ACC112 (cell line): ENCODE measurements around the gene ZBP1.

ENCODE experiments used
- H2AFZ ChIP-seq: fragments of 200-600 bp; sonication (generic); one replicate; pipeline ENCODE4 v1.6.0; 2017; ENCODE audit warnings: antibody characterized with exemption, low read length; ENCODE audit not compliant: unreplicated experiment
- H3K27ac ChIP-seq: fragments of 200-600 bp; sonication (generic); 2 replicates; pipeline ENCODE4 v1.5.1; 2014; ENCODE audit warnings: low read depth, mild to moderate bottlenecking, antibody characterized with exemption, low read length, moderate library complexity
- H3K27me3 ChIP-seq: fragments of 200-600 bp; sonication (generic); 2 replicates; pipeline ENCODE4 v1.6.1; 2014; ENCODE audit warnings: mild to moderate bottlenecking, antibody characterized with exemption, low read length, moderate library complexity, mixed read lengths; ENCODE audit not compliant: insufficient read depth
- H3K36me3 ChIP-seq: fragments of 200-600 bp; sonication (generic); 2 replicates; pipeline ENCODE4 v1.6.1; 2016; ENCODE audit warnings: mild to moderate bottlenecking, antibody characterized with exemption, low read length, moderate library complexity, mixed read lengths; ENCODE audit not compliant: insufficient read depth
- H3K4me1 ChIP-seq: fragments of 200-600 bp; sonication (generic); one replicate; pipeline ENCODE4 v1.6.1; 2016; ENCODE audit warnings: low read length, mixed read lengths; ENCODE audit not compliant: insufficient read depth, unreplicated experiment, control insufficient read depth
- H3K4me3 ChIP-seq: fragments of 200-600 bp; sonication (generic); 2 replicates; pipeline ENCODE4 v1.5.1; 2014; ENCODE audit warnings: mild to moderate bottlenecking, low read depth, low read length
- H3K79me2 ChIP-seq: fragments of 200-600 bp; sonication (generic); one replicate; pipeline ENCODE4 v1.6.0; 2016; ENCODE audit warnings: low read length; ENCODE audit not compliant: control insufficient read depth, unreplicated experiment, insufficient read depth

The ZBP1 gene

DNA sequence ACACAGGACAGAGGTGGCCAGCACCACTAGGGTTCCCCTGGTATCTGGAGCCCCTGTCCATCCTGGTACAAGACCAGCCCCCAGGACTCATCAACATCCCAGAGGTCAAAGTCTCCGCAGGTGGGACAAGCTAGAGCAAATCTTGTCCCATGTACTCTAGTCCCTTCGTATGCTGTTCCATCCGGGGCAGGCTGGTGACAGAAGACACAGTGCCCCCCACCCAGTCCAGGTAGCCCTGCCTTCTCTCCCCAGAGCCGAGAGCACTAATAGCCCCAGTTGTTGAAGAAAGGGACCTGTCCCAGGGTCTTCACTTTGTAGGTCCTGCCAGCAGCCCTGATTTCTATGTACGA, 38.2 kb downstream of the ZBP1 start:
- H3K79me2 ChIP-seq = no peaks in the 10 kb centered on the region
- no peaks in the 10 kb centered on the region for H3K36me3 ChIP-seq
- H2AFZ ChIP-seq = no peak overlapping the region
- H3K4me3 ChIP-seq = no peak overlapping the region
- no peaks in the 10 kb centered on the region for H3K4me1 ChIP-seq
- peaks cover 94% of the 10 kb centered on the region for H3K27me3 ChIP-seq
- H3K27ac ChIP-seq = no peak overlapping the region

DNA sequence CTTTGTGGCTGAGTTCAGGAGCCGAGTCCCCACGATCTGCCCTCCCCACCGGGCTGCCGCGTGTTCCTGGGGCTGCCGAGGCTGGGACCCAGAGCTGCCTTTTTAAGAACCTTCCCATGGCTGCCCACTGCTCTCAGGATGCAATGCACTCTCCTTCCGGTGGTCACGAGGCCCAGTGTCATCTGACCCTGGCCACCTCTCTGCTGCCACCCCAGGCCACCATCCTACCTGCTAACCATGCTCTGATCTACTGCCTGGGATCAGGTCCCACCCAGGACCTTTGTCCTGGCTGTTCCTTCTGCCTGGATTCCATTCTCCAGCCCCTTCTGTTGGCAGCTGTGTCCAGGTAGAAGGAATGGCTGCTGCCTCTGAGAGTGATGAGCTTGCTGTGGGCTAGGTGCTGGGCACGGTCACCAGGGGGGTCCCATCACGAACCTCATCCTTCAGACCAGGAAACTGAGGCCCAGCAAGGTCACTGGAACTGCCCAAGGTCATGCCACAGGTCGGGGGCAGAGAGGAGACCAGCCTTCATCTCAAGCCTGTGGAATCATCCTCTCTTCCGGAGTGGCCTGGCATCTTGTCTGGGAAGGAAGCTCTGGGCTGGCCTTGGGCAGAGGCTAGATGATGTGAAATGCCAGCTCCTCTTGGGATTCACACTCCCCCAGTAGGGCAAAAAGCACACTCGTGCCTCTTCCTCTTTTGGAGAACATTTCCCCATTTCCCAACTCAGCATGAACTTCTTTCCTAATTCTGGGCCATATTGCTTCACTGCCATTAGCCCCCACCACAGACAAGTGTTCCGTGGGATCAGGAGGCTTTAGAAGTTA, 38.8 kb downstream of the ZBP1 start:
- H3K79me2 ChIP-seq = no peaks in the 10 kb centered on the region
- no peak overlapping the region for H2AFZ ChIP-seq
- H3K27me3 ChIP-seq = peaks cover 94% of the 10 kb centered on the region
- no peak overlapping the region for H3K27ac ChIP-seq
- no peak overlapping the region for H3K4me3 ChIP-seq
- H3K4me1 ChIP-seq = no peaks in the 10 kb centered on the region
- H3K36me3 ChIP-seq = no peaks in the 10 kb centered on the region

DNA sequence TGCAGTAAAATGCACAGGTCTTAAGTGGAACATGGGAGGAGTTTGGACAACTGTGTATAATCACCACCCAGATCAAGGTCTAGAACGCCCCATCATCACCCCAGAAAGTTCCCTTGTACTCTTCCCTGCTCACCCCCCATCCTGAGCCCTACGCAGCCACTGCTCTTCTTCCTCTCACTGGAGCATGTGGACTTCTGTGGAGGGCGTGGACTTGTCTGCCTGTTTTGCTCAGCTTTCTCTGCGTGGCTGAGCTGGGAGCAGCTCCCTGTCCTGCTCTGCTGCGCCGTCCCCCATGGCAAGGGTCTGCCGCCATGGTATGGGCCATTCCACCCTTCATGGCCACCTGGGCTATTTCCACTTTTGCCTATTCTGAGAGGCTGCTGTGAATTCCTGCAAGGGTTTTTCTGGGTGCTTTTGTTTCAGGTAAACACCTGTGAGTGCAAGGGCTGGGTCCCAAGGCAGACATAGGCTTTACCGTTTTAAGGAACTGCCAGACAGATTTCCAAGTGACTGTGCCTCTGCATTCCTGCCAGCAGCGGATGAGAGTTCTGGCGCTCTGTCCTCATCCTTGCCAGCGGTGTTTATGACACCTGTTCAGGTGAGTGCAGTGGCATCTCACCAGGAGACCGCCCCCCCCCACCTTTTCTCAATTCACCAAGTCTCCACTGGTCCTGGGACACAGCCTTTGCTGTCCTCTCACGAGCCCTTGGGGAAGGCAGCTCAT, 39.6 kb downstream of the ZBP1 start:
- Histone ChIP-seq H3K4me1 (no peaks in the 10 kb centered on the region), H2AFZ (no peak overlapping the region), H3K36me3 (no peaks in the 10 kb centered on the region), H3K4me3 (no peak overlapping the region), H3K79me2 (no peaks in the 10 kb centered on the region), H3K27ac (no peak overlapping the region), H3K27me3 (peaks cover 94% of the 10 kb centered on the region)

- H3K4me3 ChIP-seq = no peak overlapping the region
- no peaks in the 10 kb centered on the region for H3K4me1 ChIP-seq
- H3K27me3 ChIP-seq = peaks cover 94% of the 10 kb centered on the region
- no peak overlapping the region for H2AFZ ChIP-seq
- no peaks in the 10 kb centered on the region for H3K36me3 ChIP-seq
- H3K27ac ChIP-seq = no peak overlapping the region
- no peaks in the 10 kb centered on the region for H3K79me2 ChIP-seq
Measured at GRCh38 chr20:57579898-57580447, 40.3 kb downstream of the ZBP1 start.

- no peak overlapping the region for H3K27ac ChIP-seq
- H3K79me2 ChIP-seq = no peaks in the 10 kb centered on the region
- H2AFZ ChIP-seq = no peak overlapping the region
- peaks cover 94% of the 10 kb centered on the region for H3K27me3 ChIP-seq
- no peaks in the 10 kb centered on the region for H3K36me3 ChIP-seq
- no peak overlapping the region for H3K4me3 ChIP-seq
- no peaks in the 10 kb centered on the region for H3K4me1 ChIP-seq
Measured at GRCh38 chr20:57579331-57579897, 40.8 kb downstream of the ZBP1 start.

- H3K79me2 ChIP-seq = no peaks in the 10 kb centered on the region
- no peak overlapping the region for H3K4me3 ChIP-seq
- peaks cover 94% of the 10 kb centered on the region for H3K27me3 ChIP-seq
- H3K4me1 ChIP-seq = no peaks in the 10 kb centered on the region
- no peak overlapping the region for H2AFZ ChIP-seq
- no peaks in the 10 kb centered on the region for H3K36me3 ChIP-seq
- H3K27ac ChIP-seq = no peak overlapping the region
Measured at GRCh38 chr20:57578476-57579165, 41.6 kb downstream of the ZBP1 start.

- no peaks in the 10 kb centered on the region for H3K36me3 ChIP-seq
- H3K27ac ChIP-seq = no peak overlapping the region
- peaks cover 94% of the 10 kb centered on the region for H3K27me3 ChIP-seq
- no peak overlapping the region for H3K4me3 ChIP-seq
- no peaks in the 10 kb centered on the region for H3K4me1 ChIP-seq
- no peak overlapping the region for H2AFZ ChIP-seq
- no peaks in the 10 kb centered on the region for H3K79me2 ChIP-seq
Measured at GRCh38 chr20:57577679-57578475, 42.3 kb downstream of the ZBP1 start.

GRCh38 chr20:57576617-57577550, 43.3 kb downstream of the ZBP1 start:
- peaks cover 94% of the 10 kb centered on the region for H3K27me3 ChIP-seq
- no peak overlapping the region for H3K4me3 ChIP-seq
- no peak overlapping the region for H3K27ac ChIP-seq
- H3K79me2 ChIP-seq = no peaks in the 10 kb centered on the region
- H2AFZ ChIP-seq = no peak overlapping the region
- no peaks in the 10 kb centered on the region for H3K4me1 ChIP-seq
- no peaks in the 10 kb centered on the region for H3K36me3 ChIP-seq

- no peaks in the 10 kb centered on the region for H3K36me3 ChIP-seq
- H2AFZ ChIP-seq = no peak overlapping the region
- peaks cover 91% of the 10 kb centered on the region for H3K27me3 ChIP-seq
- H3K27ac ChIP-seq = no peak overlapping the region
- H3K4me3 ChIP-seq = no peak overlapping the region
- H3K4me1 ChIP-seq = no peaks in the 10 kb centered on the region
- no peaks in the 10 kb centered on the region for H3K79me2 ChIP-seq
Measured at GRCh38 chr20:57576002-57576401, 44.2 kb downstream of the ZBP1 start.
